SK-N-SH (cell line): Measurements from ENCODE around the gene TTC23L. TPM values are rescaled to one million over a fixed set of nuclear protein-coding genes. Genes with fewer than 3 reads are reported as not detected.

Experiments used
- CTCF ChIA-PET: fragments of 300-600, 350-600 bp; formaldehyde crosslinking; extraction: SDS; loops from one replicate; lab custom pipeline; 2021; lab: Yijun Ruan, JAX
- POLR2A ChIA-PET: fragments of 350-600 bp; sonication (Branson Sonifier 250); formaldehyde crosslinking; extraction: SDS; loops from one replicate; lab custom pipeline; 2020; ENCODE audit warnings: antibody characterized with exemption, inconsistent platforms; lab: Yijun Ruan, JAX
- DNase-seq: peaks from one replicate; pipeline ENCODE4 v3.0.0; 2012
- H2AFZ ChIP-seq: fragments of 200-600 bp; sonication (generic); 2 replicates; pipeline ENCODE4 v1.8.1; 2016; ENCODE audit warnings: antibody characterized with exemption, mild to moderate bottlenecking, low read depth
- H3F3A ChIP-seq: fragments of 200-600 bp; sonication (generic); replicated peaks from 2 replicates; pipeline ENCODE3; 2016; ENCODE audit warnings: antibody characterized with exemption, mild to moderate bottlenecking; ENCODE audit not compliant: insufficient read depth
- H3K27ac ChIP-seq, 2 experiments: fragments of 200-500 bp in 1 of 2; fragments of 200-600 bp in 1 of 2; sonication (Bioruptor generic) in 1 of 2; sonication (generic), shearing (Covaris generic) in 1 of 2; 2 replicates each; pipeline versions ENCODE4 v1.5.1 to v1.6.1; 2014 to 2016; ENCODE audit warnings: low read depth in 2 of 2, inconsistent platforms in 1 of 2, low read length in 1 of 2, mild to moderate bottlenecking in 1 of 2, mixed read lengths in 1 of 2
- H3K27me3 ChIP-seq: fragments of 200-600 bp; sonication (generic), shearing (Covaris generic); 2 replicates; pipeline ENCODE4 v1.6.1; 2016; ENCODE audit warnings: mixed run types; ENCODE audit not compliant: insufficient read depth
- H3K36me3 ChIP-seq, 2 experiments: fragments of 200-500 bp in 1 of 2; fragments of 200-600 bp in 1 of 2; sonication (Bioruptor generic) in 1 of 2; sonication (generic) in 1 of 2; replicated peaks in 1 of 2; 2 replicates each; pipeline versions ENCODE3 to v1.5.1; 2014 to 2016; ENCODE audit warnings: low read length in 1 of 2, mild to moderate bottlenecking in 1 of 2; ENCODE audit not compliant: insufficient read depth in 2 of 2, control insufficient read depth in 1 of 2
- H3K4me1 ChIP-seq, 2 experiments: fragments of 200-500 bp in 1 of 2; fragments of 200-600 bp in 1 of 2; sonication (Bioruptor generic) in 1 of 2; sonication (generic), shearing (Covaris generic) in 1 of 2; 2 replicates each; pipeline versions ENCODE4 v1.5.1 to v1.6.1; 2014 to 2016; ENCODE audit warnings: low read depth in 1 of 2, low read length in 1 of 2, mixed run types in 1 of 2; ENCODE audit not compliant: insufficient read depth in 2 of 2, control insufficient read depth in 1 of 2
- H3K4me2 ChIP-seq: fragments of 200-600 bp; sonication (generic), shearing (Covaris generic); 2 replicates; pipeline ENCODE4 v1.6.1; 2017; ENCODE audit warnings: mixed run types
- H3K4me3 ChIP-seq, 2 experiments: fragments of 200-500 bp in 1 of 2; fragments of 200-600 bp in 1 of 2; sonication (Bioruptor generic) in 1 of 2; sonication (generic), shearing (Covaris generic) in 1 of 2; 2 replicates each; pipeline versions ENCODE4 v1.5.1 to v1.8.1; 2014 to 2016; ENCODE audit warnings: low read depth in 2 of 2, inconsistent platforms in 1 of 2, low read length in 1 of 2, mild to moderate bottlenecking in 1 of 2, mixed read lengths in 1 of 2, moderate library complexity in 1 of 2
- H3K79me2 ChIP-seq: fragments of 200-600 bp; sonication (generic); 2 replicates; pipeline ENCODE4 v1.8.1; 2017; ENCODE audit warnings: mild to moderate bottlenecking; ENCODE audit not compliant: insufficient read depth
- H3K9ac ChIP-seq: fragments of 200-600 bp; sonication (generic); 2 replicates; pipeline ENCODE4 v1.6.1; 2017; ENCODE audit warnings: mixed run types
- H3K9me2 ChIP-seq: fragments of 200-600 bp; sonication (generic); 2 replicates; pipeline ENCODE4 v1.6.1; 2017; ENCODE audit warnings: mixed run types
- H3K9me3 ChIP-seq: fragments of 200-600 bp; sonication (generic); 2 replicates; pipeline ENCODE4 v1.6.1; 2017; ENCODE audit warnings: mixed run types, mild to moderate bottlenecking, moderate library complexity
- H4K20me1 ChIP-seq: fragments of 200-600 bp; sonication (generic); 2 replicates; pipeline ENCODE4 v1.6.1; 2017; ENCODE audit warnings: mild to moderate bottlenecking, mixed run types; ENCODE audit not compliant: insufficient read depth
- CHD2 ChIP-seq: fragments of 150-350 bp; IDR thresholded peaks from 2 replicates; pipeline ENCODE4 v1.6.1; 2018; ENCODE audit warnings: low read length; ENCODE audit not compliant: partially characterized antibody
- EP300 ChIP-seq, 2 experiments: IDR thresholded peaks; 2 replicates each; pipeline versions ENCODE4 v1.4.0 to v1.6.1; 2012; ENCODE audit warnings: borderline replicate concordance in 1 of 2, low read depth in 1 of 2, low read length in 1 of 2
- FOSL2 ChIP-seq: IDR thresholded peaks from 2 replicates; pipeline ENCODE4 v1.4.0; 2012; ENCODE audit warnings: low read depth, mild to moderate bottlenecking, moderate library complexity, borderline replicate concordance
- FOXJ3 ChIP-seq: sonication (generic); formaldehyde crosslinking; IDR thresholded peaks from 2 replicates; pipeline ENCODE4 v1.5.1; 2020; ENCODE audit warnings: mild to moderate bottlenecking, missing genetic modification reagents
- GATA2 ChIP-seq: sonication (generic); formaldehyde crosslinking; IDR thresholded peaks from 2 replicates; pipeline ENCODE4 v1.5.0; 2020; ENCODE audit warnings: mild to moderate bottlenecking, missing genetic modification reagents
- MEF2A ChIP-seq: IDR thresholded peaks from 2 replicates; pipeline ENCODE4 v1.4.0; 2012; ENCODE audit warnings: low read depth, borderline replicate concordance
- MXI1 ChIP-seq: IDR thresholded peaks from 2 replicates; pipeline ENCODE4 v1.6.1; 2012; ENCODE audit warnings: mild to moderate bottlenecking, low read depth, low read length, improper control_type of control experiment
- NRF1 ChIP-seq: IDR thresholded peaks from 2 replicates; pipeline ENCODE4 v1.6.1; 2012; ENCODE audit warnings: low read depth, mild to moderate bottlenecking, low read length
- POLR2AphosphoS5 ChIP-seq: IDR thresholded peaks from 2 replicates; pipeline ENCODE4 v1.6.1; 2012; ENCODE audit warnings: low read depth, low read length
- RAD21 ChIP-seq: IDR thresholded peaks from 2 replicates; pipeline ENCODE4 v1.6.1; 2012; ENCODE audit warnings: mild to moderate bottlenecking, low read length
- RFX5 ChIP-seq: IDR thresholded peaks from 2 replicates; pipeline ENCODE4 v1.6.1; 2012; ENCODE audit warnings: mild to moderate bottlenecking, improper control_type of control experiment, low read length
- SMC3 ChIP-seq: IDR thresholded peaks from 2 replicates; pipeline ENCODE4 v1.6.1; 2012; ENCODE audit warnings: low read depth, low read length, improper control_type of control experiment
- TAF1 ChIP-seq: IDR thresholded peaks from 2 replicates; pipeline ENCODE4 v1.6.1; 2012; ENCODE audit warnings: low read depth, mild to moderate bottlenecking, low read length, moderate library complexity, borderline replicate concordance
- TCF12 ChIP-seq: IDR thresholded peaks from 2 replicates; pipeline ENCODE4 v1.4.0; 2012
- USF1 ChIP-seq: IDR thresholded peaks from 2 replicates; pipeline ENCODE4 v1.4.0; 2012; ENCODE audit warnings: low read depth, borderline replicate concordance
- YY1 ChIP-seq: IDR thresholded peaks from 2 replicates; pipeline ENCODE4 v1.4.0; 2012; ENCODE audit warnings: low read depth, mild to moderate bottlenecking
- WGBS: methylation state at CpG from one replicate; pipeline ENCODE4 v1.1.6; 2017; ENCODE audit warnings: low lambda C conversion rate; 5-methylcytosine and 5-hydroxymethylcytosine counted together
- polyA plus RNA-seq, 3 experiments: library from polyadenylated mRNA; depleted of rRNA; stranded (reverse); fragments of >200 nt; gene quantifications; 2 replicates each; pipeline ENCODE4 v1.2.3, GENCODE V29; 2012
- TF ChIP-seq, protein P1 (sequence below): IDR thresholded peaks from 2 replicates; pipeline ENCODE4 v1.4.0; 2012; ENCODE audit warnings: low read depth, borderline replicate concordance
- TF ChIP-seq, protein P2 (sequence below): fragments of 200-600 bp; sonication (generic); IDR thresholded peaks from 2 replicates; pipeline ENCODE4 v1.6.1; 2017; ENCODE audit warnings: antibody characterized with exemption, mild to moderate bottlenecking, moderate library complexity
- TF ChIP-seq, protein P3 (sequence below): fragments of 150-350 bp; IDR thresholded peaks from 2 replicates; pipeline ENCODE4 v1.6.1; 2016; ENCODE audit warnings: mild to moderate bottlenecking, low read depth, low read length

TTC23L gene
- polyA plus RNA-seq, 1 of the 3 experiments (the other 2 are of a cell fraction) = 0.49 TPM

DNA sequence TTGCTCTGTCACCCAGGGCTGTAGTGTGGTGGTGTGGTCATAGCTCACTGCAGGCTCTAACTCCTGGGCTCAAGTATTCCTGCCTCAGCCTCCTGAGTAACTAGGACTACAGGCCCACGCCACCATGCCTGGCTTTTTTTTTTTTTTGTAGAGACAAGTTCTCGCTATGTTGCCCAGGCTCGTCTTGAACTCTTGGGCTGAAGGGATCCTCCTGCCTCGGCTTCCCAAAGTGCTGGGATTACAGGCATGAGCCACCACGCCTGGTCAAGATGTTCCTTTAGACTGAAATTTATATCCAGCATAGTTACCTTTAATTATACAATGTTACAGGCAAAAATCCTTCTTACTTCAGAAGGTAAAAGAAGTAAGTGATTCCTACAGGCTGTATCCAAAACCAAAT, 88.8 kb downstream of the TTC23L start:
- Histone ChIP-seq H3K27ac (no peak overlapping the region), H3K4me1 (peaks cover 9 to 13% of the 10 kb centered on the region in 2 experiments; a peak in 3 of 4 replicates), H3K9me3 (no peaks in the 10 kb centered on the region), H3K4me2 (no peak overlapping the region), H2AFZ (no peak overlapping the region), H3K9me2 (no peaks in the 10 kb centered on the region), H3K79me2 (peaks cover 35% of the 10 kb centered on the region), H3K9ac (no peak overlapping the region), H3K4me3 (no peak overlapping the region), H3K27me3 (no peaks in the 10 kb centered on the region), H3F3A (peaks cover 44% of the 10 kb centered on the region), H4K20me1 (no peaks in the 10 kb centered on the region), H3K36me3 (peaks cover 35 to 41% of the 10 kb centered on the region in 2 experiments)
- WGBS = 99% methylated on average over 5 of the region's 5 CpGs
- no peak for DNase-seq
- POLR2A ChIA-PET = no interaction called here
- TF ChIP-seq, protein P1, sequence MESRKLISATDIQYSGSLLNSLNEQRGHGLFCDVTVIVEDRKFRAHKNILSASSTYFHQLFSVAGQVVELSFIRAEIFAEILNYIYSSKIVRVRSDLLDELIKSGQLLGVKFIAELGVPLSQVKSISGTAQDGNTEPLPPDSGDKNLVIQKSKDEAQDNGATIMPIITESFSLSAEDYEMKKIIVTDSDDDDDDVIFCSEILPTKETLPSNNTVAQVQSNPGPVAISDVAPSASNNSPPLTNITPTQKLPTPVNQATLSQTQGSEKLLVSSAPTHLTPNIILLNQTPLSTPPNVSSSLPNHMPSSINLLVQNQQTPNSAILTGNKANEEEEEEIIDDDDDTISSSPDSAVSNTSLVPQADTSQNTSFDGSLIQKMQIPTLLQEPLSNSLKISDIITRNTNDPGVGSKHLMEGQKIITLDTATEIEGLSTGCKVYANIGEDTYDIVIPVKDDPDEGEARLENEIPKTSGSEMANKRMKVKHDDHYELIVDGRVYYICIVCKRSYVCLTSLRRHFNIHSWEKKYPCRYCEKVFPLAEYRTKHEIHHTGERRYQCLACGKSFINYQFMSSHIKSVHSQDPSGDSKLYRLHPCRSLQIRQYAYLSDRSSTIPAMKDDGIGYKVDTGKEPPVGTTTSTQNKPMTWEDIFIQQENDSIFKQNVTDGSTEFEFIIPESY = no peak
- TF ChIP-seq POLR2AphosphoS5 (no peak), SMC3 (no peak), TCF12 (no peak), FOSL2 (no peak), RFX5 (no peak), MEF2A (no peak), MXI1 (no peak)
- TF ChIP-seq, protein P2, sequence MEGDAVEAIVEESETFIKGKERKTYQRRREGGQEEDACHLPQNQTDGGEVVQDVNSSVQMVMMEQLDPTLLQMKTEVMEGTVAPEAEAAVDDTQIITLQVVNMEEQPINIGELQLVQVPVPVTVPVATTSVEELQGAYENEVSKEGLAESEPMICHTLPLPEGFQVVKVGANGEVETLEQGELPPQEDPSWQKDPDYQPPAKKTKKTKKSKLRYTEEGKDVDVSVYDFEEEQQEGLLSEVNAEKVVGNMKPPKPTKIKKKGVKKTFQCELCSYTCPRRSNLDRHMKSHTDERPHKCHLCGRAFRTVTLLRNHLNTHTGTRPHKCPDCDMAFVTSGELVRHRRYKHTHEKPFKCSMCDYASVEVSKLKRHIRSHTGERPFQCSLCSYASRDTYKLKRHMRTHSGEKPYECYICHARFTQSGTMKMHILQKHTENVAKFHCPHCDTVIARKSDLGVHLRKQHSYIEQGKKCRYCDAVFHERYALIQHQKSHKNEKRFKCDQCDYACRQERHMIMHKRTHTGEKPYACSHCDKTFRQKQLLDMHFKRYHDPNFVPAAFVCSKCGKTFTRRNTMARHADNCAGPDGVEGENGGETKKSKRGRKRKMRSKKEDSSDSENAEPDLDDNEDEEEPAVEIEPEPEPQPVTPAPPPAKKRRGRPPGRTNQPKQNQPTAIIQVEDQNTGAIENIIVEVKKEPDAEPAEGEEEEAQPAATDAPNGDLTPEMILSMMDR = no peak
- TF ChIP-seq, protein P3, sequence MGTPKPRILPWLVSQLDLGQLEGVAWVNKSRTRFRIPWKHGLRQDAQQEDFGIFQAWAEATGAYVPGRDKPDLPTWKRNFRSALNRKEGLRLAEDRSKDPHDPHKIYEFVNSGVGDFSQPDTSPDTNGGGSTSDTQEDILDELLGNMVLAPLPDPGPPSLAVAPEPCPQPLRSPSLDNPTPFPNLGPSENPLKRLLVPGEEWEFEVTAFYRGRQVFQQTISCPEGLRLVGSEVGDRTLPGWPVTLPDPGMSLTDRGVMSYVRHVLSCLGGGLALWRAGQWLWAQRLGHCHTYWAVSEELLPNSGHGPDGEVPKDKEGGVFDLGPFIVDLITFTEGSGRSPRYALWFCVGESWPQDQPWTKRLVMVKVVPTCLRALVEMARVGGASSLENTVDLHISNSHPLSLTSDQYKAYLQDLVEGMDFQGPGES = no peak
- CTCF ChIA-PET = no interaction called here

DNA sequence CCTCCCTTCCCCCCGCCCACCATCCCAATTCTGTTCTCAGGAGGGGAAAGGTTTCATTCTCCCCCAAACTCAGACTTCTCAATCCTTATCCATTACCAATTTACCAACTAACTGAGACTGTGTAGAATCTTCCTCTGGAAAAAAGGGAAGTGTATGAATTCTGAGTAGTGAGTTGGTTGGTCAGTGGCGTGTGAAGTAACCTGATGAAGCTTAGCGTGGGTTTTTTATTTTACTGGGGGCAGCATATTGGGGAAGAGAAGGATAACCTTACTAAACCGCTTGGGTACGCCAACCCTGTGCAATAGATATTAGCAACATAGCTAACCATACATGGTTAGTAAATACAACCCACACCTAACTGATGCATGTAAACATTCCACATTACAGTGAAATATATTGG, 89.3 kb downstream of the TTC23L start:
- H3K27ac ChIP-seq = no peak overlapping the region; a peak in 1 of 4 replicates
- DNase-seq = no peak
- TF ChIP-seq EP300 (IDR thresholded peaks at IDR 0.05; ENCODE audit: borderline replicate concordance in 1 of 2, low read depth in 1 of 2, low read length in 1 of 2) (no peak), FOXJ3 (no peak), USF1 (no peak), GATA2 (CRISPR knock-in tag) (no peak), TAF1 (no peak), CHD2 (no peak), NRF1 (no peak), RAD21 (no peak), YY1 (no peak)
- TF ChIP-seq, protein P3 = no peak
- TF ChIP-seq, protein P2 = no peak
- TF ChIP-seq, all 33 proteins: peak for 0
- H3K4me2 ChIP-seq = no peak overlapping the region
- no peak overlapping the region for H3K4me3 ChIP-seq
- peaks cover 31 to 38% of the 10 kb centered on the region in 2 experiments for H3K36me3 ChIP-seq
- H3K9me2 ChIP-seq = no peaks in the 10 kb centered on the region
- ChIA-PET CTCF (no interaction called here), POLR2A (interaction anchor here (2.4 kb wide), 1 partner anchor 13 kb away, joined by 32 read pairs; the partner anchor contains the start of genes BRIX1 and RAD1)
- 96% methylated on average over 5 of the region's 5 CpGs for WGBS
- H3K4me1 ChIP-seq = peaks cover 9 to 11% of the 10 kb centered on the region in 2 experiments; a peak in 3 of 4 replicates
- H3K9ac ChIP-seq = no peak overlapping the region
- H3K9me3 ChIP-seq = no peaks in the 10 kb centered on the region
- H3K27me3 ChIP-seq = no peaks in the 10 kb centered on the region
- peaks cover 39% of the 10 kb centered on the region for H3F3A ChIP-seq
- peaks cover 40% of the 10 kb centered on the region for H3K79me2 ChIP-seq
- no peak overlapping the region for H2AFZ ChIP-seq
- H4K20me1 ChIP-seq = no peaks in the 10 kb centered on the region
